HG03460 (cell line): Measurements from ENCODE around the gene CAPNS1.

Source experiments
- ATAC-seq: cut with Tn5 transposase; IDR thresholded peaks from one replicate; pipeline ENCODE4 v1.9.1; 2021; ENCODE audit not compliant: unreplicated experiment

The CAPNS1 gene

GRCh38 chr19:36139473-36140303 lies at the start of gene CAPNS1:
Gene CAPNS1 (plus strand): TSS chr19:36140066. CDS start chr19:36141012, 946 bp downstream.
- ATAC-seq: peak; percentile 74

DNA sequence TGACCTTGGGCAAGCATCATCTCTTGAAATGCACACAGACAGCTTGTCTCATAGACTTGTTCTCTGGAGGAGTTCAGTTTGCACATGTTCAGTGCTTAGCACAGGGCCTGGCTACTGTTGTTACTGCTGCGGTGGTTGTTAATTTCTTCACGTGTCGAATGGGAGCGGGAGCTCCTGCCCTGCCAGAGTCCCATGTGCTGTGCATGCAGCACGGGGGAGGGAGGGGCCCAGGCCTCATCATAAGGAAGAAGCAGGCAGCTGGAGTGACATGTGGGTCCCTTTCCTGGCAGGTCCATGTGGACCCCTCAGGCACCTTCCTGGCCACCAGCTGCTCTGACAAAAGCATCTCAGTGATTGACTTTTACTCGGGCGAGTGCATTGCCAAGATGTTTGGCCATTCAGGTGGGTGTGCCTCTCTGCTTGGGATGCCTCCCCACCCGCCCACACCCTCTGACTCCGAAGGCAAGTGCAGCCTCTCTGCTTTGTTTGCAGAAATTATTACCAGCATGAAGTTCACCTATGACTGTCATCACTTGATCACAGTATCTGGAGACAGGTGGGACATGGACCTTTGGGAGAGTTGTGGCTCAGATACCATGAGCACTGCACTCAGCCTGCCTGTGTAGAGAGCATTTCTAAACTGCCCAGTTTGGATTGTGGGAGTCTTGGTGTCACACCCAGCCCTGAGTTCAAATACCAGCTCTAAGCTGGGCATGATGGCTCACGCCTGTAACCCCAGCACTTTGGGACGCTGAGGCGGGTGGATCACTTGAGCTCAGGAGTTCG lies 48.8 kb upstream of the CAPNS1 start:
- no peak for ATAC-seq

- ATAC-seq: no peak
These were observed 47.3 kb upstream of the CAPNS1 start for GRCh38 chr19:36092566-36092965.

GRCh38 chr19:36093146-36093662 lies 46.7 kb upstream of the CAPNS1 start:
- no peak for ATAC-seq

GRCh38 chr19:36093687-36094086 lies 46.2 kb upstream of the CAPNS1 start:
- no peak for ATAC-seq

GRCh38 chr19:36097036-36097435 lies 42.8 kb upstream of the CAPNS1 start:
- ATAC-seq: no peak

GRCh38 chr19:36099166-36099785 lies 40.6 kb upstream of the CAPNS1 start:
- no peak for ATAC-seq

DNA sequence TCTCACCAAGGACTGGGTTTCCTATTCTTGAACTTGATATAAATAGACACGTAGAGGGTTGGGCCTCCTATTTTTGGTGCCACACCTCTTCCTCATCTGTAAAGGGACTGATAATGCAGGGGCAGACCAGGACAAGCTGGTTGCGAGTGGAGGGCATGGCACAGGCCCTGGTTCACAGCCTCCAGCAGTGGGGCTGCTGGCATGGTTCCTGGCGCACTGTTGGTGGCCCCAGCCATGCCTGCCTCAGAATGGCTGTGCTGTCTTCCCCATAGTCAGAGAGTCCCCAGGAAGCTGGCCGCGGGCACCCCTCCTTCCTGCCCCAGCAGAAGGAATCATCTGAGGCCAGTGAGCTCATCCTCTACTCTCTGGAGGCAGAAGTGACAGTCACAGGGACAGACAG lies 39.4 kb upstream of the CAPNS1 start:
- ATAC-seq: no peak

- no peak for ATAC-seq
These were observed 38.1 kb upstream of the CAPNS1 start for GRCh38 chr19:36101550-36102327.

- no peak for ATAC-seq
These were observed 36.7 kb upstream of the CAPNS1 start for GRCh38 chr19:36103040-36103626.

DNA sequence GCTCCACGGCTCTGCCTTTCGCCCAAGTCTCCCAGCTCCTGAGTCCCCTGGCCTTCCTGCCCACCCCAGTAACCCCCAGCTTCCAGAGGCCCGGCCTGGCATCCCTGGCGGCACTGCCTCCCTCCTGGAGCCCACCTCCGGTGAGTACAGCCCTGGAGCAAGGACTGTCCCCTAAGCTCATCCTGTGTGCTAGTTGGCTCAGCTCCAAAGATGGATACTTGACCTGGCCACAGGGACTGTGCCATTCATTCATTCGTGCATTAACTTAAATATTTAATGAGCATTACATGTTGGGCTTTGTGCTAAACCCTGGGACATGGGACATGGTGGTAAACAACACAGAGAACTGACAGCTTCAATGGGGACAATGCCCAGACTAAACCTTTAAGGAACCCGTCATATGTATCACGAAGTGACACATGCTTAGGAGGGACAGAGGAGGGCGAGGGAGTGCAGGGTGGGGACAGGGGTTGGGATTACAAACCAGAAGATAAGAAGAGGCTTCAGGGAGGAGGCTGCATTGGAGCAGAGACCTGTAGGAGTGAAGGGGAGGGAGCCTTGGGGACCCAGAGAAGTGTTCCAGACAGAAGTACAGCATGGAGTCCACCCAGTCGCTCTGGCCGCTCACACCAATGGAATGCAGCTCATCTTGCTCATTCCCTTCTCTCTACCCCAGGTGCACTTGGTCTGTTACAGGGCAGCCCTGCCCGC lies 35.9 kb upstream of the CAPNS1 start:
- no peak for ATAC-seq

DNA sequence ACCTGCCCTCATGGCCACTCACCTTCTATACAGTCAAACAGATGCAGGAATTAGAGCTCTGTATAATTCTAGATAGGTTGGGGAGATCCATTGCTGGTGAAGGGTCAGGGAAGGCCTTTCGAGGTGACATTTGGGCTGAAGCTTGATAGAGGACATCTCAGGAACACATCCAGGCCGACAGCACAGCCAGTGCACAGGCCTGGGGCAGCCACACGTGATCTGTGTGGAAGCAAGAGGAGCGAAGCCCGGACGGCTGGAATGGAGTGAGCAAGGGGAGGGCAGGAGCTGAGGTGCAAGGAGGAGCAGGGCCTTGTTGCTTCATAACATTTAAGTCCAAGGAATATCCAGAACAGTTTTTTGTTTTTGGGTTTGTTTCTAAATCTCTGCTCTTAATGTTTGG lies 33.4 kb upstream of the CAPNS1 start:
- ATAC-seq: no peak

- no peak for ATAC-seq
These were observed 32.9 kb upstream of the CAPNS1 start for GRCh38 chr19:36106991-36107390.

DNA sequence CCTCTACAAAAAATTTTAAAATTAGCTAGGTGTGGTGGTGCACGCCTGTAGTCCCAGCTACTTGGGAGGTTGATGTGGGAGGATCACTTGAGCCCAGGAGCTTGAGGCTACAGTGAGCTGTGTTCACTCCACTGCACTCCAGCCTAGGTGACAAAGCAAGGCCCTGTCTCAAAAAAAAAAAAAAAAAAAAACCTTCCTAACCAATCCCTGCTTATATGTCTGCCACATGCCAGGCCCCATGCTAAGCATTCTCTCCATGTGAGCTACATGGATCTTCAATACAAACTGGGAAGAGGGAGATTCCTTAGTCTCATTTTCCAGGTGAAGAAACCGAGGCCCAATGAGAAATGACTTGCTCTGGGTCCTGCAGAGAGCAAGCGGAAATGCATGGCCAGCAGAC lies 31.2 kb upstream of the CAPNS1 start:
- ATAC-seq: no peak

- ATAC-seq: no peak
These were observed 29.2 kb upstream of the CAPNS1 start, which contains the start of gene OVOL3 for GRCh38 chr19:36110487-36111199. Gene OVOL3 (plus strand): TSS chr19:36111143. CDS start chr19:36111203, 60 bp downstream.

GRCh38 chr19:36111200-36111539 lies 28.7 kb upstream of the CAPNS1 start:
- no peak for ATAC-seq

GRCh38 chr19:36112678-36113077 lies 27.2 kb upstream of the CAPNS1 start:
- no peak for ATAC-seq

GRCh38 chr19:36113425-36113824 lies 26.4 kb upstream of the CAPNS1 start:
- ATAC-seq: no peak
